ENCODE data around the gene RBPJ.
"Not testable (repeated sequence)": the region's sequence is repeated elsewhere in the genome, so short reads cannot be mapped to it uniquely, and the experiment has no call there.

The RBPJ gene

DNA sequence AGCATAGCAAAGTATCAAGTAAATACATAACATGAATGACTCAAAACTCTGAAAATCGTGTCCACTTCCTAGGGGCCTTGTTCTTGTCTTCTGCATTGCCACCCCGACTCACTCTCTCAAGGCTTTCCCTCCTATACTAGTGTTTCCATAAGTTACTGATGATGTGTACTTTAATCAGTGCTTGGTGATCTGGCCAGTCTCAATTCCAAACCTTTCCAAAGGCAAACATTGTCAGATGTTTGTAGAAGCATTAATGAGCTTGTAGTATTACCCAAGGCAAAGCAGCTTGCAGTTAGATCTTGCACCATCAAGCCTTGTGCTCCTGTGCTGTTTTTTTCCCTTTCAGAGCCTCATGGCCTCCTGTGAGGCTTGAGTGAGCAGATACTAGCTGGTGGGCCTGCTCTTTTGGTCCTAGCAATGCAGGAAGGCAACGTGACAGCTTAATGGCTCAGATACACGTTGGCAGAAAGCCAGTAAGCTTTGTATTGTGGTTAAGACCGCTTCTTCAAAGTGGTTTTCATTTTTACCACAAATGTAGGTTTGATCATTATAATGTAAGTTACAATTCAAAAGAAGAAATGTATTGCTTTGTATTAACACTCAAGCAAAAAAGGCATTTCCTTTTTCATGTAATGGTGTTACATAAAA, 51.8 kb downstream of the RBPJ start:
- DNase-seq (ENCODE audit: low read depth in 2 of 2), result no peak

DNA sequence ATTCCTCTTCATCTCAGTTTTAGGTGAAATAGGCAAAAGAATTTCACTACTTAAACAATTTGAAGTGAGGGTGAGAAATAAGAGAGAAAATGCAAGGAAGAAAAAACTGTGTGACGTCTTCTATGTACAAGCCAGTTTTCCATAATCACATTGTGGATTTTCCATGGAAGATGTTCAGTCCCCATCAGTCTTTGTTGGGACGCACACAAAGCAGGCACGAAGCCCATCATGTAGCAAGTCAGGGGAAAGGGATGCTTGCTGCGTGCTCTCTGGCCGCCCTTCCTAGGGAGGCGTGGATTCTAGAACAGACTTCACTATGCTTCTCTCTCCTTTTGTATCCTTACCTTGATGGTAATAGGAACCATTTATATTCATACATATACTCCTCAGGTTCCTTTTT, 54.7 kb downstream of the RBPJ start:
- no peak for DNase-seq (ENCODE audit: low read depth in 2 of 2)

DNA sequence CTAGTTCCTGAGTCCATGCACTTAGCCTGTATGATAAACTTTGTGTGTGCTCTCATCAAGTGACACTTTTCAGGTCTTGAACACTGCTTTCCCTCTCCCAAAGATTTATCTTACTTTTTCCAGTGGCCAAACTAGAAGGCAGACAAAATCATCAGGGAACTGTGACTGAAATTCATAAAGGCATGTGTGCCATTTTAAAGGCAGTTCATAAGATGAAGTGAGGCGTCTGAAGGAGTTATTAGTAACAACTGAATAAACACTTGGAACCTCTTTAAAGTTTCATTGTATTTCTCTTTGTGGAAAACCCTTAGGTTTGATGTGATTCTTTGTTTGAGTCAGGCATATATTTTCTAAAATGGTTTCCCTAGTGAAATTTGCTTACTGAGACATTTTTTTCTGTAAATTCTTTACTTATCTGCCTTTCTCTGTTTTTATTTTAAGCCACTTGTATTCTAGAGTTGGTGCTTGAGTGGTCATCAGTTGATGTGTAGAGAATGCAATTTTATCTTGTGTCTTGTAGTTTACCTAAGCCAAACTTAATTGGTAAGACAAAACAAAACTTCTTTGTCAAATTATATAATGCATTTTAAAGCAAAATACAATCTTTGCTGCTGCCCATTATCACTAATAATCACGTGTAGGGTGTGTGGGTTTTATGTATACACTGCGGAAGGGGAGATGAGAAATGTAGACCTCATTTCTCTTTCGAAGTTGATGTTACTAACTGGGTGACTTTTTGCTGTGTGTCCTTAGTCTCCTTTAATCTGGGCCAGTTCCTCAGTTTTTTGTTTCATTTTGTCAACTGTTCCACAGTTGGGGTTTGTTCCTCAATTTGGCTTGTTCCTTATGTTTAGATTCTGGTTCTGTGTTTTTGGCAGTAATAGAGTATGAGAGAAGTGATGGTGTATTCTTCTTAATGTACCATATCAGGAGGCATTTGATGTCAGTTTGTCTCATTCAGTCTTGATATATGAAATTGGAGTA, 56.8 kb downstream of the RBPJ start:
- DNase-seq (ENCODE audit: low read depth in 2 of 2), result no peak

DNA sequence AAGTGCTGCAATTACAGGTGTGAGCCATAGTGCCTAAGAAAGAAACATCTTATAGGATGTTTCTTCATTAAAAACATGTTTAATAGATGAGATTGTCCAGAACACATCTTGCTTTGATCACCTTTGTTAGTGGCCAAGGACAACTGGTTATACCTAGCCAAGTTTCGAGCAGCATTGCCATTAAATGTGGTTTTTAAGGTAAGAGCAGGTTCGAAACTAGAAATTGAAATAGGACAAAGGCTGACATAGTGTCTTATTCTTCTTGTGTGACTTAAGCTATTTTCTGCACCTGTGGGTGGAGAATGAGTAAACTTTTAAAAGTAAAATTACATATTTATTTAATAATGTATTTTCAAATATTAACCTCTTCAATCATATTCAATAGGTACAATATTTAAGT, 59.0 kb downstream of the RBPJ start:
- no peak for DNase-seq (ENCODE audit: low read depth in 2 of 2)

DNA sequence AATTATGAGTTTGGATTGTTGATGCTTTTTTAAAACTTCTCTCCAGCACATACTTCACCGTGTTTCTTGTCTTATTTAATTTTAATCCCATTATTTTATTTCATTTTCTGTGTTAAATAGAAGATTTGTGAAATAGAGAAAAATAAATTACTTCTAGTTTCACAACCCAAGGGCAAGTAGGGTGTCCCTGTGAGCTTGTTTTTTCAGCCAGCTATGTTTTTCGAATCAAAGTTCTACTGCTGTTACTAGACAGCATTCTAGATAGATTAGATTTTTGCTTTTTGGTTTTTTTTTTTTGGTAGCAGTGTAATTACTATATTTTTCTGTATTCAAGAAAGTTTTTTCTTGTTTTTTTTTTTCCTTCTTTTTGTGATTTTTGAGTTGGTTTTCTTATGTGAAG, 59.9 kb downstream of the RBPJ start:
- no peak for DNase-seq (ENCODE audit: low read depth in 2 of 2)

DNA sequence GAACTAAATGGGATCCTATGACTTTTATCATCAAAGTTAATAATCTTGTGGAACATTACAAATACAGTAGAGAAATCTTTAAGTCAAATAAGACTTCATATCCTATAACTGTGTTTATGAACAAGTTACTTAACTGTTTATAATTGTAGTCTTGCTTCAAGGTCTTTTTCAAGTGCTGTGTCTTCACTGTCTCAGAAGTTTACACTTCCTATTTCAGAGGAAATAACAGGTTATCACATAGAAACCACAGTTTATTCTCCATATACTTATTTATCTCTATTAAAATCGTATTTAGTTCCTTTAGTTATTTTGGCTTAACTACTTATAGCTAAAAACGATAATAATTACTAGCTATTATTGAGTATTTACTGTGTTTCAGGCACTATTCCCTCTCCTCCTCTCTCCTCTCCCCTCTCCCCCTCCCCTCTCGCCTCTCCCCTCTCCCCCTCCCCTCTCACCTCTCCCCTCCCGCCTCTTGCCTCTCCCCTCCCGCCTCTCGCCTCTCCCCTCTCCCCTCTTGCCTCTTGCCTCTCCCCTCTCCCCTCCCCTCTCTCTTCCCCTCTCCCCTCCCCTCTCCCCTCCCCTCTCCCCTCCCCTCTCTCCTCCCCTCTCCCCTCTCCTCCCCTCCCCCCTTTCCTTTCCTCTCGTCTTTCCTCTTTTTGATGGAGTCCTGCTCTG, 63.7 kb downstream of the RBPJ start:
- DNase-seq (ENCODE audit: low read depth in 2 of 2), result no peak

DNA sequence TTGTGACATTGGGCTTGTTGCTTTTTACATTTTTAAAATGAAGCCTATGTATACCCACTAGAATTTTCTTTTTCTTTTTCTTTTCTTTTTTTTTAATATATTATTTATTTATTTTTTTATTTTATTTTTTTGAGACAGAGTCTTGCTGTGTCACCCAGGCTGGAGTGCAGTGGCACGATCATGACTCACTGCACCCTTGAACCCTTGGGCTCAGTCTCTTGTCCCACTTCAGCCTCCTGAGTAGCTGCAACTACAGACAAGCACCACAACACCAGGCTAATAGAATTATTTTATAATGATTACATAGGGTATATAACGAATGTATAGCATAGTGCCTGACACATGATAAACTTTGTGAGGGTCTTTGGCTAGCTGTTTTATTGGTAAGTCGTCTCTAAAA, 64.9 kb downstream of the RBPJ start:
- DNase-seq (ENCODE audit: low read depth in 2 of 2), result no peak

DNA sequence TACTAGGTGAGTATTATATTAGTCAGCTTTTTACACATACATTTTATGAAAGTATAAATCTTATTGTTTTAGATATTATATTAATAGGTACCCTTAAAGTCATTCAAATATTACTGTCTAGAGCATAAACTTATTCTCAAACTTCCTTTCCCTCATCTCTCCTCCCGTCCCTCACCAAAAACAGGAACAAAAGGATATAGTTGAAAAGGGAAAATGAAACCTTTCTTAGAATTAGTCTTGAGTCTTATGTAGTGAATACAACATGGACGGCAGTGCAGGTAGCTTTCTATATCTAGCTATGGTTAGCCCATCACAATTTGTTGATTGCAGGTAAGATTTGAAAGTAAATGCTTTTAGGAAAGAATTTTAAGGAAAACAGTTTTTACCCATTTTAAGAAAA, 65.6 kb downstream of the RBPJ start:
- DNase-seq (ENCODE audit: low read depth in 2 of 2), result no peak

DNA sequence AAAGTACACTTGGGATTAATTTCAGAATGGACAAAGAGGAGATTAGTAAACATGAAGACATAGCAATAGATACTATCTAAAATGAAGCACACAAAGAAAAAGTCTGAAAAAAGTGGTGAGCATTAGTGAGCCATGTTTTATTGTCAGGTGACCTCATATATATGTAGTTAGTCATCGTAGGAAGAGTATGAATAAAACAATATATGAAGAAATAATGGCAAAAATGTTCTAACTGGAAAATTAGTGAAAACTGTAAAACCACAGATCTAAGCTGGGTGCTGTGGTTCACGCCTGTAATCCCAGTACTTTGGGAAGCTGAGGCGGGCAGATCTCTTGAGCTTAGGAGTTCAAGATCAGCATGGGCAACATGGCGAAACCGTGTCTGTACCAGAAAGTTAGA, 67.9 kb downstream of the RBPJ start:
- DNase-seq (ENCODE audit: low read depth in 2 of 2), result no peak

DNA sequence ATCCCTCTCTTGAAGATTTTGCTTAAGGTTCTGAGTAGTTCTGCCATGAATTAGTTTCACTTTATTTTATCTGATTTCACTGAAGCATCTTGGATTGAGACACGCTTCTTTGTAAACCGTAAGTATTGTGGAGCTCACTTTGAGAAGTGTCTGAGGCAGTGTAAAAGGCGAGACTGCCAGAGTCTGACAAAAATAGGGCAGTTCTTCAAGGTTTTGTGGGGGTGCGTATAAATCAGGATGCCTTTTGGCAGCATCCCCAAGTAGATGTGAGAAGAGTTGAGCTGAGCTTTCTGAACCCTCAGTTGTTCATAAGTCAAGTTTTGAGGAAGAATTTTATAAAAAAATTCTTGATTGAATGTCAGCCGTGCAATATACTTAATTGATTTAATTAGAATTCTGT, 76.3 kb downstream of the RBPJ start:
- no peak for DNase-seq (ENCODE audit: low read depth in 2 of 2)

DNA sequence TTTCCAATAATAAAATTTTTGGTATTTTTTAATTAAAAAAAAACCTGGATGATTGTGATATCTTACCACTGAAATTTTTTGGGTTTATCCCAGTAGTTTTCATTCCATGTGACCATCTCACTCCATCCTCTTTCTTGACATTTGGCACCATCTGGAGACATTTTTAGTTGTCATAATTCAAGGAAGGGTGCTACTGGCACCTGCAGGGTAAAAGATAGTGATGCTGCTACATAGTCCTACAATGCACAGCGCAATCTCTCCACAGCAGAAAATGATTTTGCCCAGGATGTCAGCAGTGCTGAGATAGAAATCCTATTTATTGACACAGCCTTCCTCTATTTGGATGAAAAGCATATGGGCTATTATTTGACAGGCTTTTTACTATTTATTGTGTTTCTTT, 79.3 kb downstream of the RBPJ start:
- no peak for DNase-seq (ENCODE audit: low read depth in 2 of 2)

DNA sequence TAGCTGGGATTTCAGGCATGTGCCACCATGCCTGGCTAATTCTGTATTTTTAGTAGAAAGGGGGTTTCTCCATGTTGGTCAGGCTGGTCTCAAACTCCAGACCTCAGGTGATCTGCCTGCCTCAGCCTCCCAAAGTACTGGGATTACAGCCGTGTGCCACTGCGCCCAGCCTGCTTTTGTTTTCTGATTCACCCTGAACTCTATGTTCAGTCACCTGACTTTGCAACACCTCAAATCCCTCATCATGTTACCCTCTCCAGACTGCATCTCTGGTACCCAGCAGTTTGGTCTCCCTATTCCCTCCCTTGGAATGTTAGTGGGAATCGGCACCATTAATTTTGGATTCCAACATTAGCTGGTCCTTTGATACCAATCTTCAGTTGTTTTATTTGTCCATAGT, 81.2 kb downstream of the RBPJ start:
- DNase-seq (ENCODE audit: low read depth in 2 of 2), result not testable (repeated sequence)

DNA sequence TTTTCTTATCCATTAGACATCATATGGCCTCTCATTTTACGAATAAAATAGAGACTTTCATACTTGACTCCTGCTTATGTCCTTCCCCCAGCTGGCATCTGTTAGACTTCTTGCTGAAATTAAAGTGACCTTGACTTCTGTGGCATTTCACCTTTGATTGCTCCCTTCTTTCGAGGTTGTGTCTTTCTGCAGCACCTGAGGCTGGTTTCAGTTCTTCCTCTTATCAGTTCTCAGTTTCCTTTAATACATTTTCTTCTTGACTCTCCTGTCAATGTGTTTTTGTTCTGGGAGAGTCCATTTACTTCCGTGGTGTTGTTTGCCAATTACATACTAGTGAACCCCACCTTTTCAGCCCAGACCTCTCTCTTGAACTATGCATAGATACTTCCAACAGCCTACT, 81.6 kb downstream of the RBPJ start:
- no peak for DNase-seq (ENCODE audit: low read depth in 2 of 2)

DNA sequence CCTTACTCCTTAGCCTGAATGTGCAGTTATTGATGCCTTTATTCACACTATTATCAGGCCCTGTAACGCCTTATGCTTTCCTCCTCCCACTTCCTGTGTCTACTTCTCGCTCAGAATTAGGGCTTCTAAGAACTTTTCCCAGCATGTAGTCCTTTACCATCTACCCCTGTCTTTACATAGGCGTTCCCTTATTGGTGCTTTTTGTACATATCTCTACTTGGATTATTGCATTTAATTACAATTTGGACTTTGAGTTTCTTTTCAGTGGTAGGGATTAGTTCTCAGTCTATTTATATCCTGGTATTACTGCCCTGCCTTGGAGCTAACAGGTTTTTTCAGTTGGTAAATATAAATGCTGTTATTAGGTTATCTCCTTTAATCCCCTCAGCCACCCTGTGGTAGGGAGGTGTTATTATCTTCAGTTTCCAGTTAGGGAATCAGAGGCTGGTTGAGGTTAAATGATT, 84.0 kb downstream of the RBPJ start:
- DNase-seq (ENCODE audit: low read depth in 2 of 2), result no peak

DNA sequence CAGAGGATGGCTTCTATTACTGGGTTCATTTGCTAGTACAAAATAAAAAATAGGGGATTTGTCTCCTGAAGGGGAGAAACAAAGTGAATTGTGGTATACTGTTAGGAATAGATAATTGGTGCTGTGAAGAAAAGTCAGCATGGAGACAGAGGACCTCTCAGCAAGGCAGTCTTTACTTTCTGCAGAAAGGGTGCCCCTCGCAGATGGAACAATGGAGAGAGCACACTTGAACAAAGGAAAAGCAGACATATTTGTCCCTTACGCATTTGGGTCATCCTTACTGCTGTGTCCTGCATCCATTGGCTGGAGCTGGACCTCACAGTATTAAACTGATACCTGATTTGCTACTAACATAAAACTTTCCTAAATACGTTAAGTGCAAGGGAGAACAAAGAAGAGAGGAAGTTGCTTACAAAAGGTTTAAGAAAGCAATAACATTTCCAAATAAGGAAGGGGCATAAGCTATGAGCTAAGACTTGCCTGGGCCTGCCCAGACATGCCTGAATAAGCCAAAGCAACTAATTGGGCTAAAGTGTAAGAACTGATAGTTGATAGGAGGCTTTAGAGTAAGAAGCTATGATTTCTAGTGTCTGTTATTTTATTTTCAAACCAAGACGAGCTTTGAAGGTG, 85.6 kb downstream of the RBPJ start:
- DNase-seq (ENCODE audit: low read depth in 2 of 2), result no peak

DNA sequence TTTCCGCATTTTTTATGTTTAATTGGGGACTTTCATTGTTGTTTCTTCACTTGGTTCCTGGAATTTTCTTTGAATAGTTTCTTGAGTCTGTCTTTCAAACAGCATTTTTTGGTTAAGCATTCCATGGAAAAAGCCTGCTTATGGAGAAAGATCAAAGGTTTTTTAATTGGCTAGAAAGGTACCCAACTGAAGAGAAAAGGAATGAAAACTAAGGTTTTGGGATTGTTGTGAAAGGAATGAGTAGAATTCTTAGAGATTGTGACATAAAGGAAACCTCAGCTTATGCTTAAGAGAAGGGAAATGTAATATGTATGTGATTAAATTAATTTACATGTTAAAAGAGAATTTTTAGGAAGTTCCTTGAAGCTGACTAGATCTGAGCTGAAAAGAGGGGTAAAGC, 86.7 kb downstream of the RBPJ start:
- no peak for DNase-seq (ENCODE audit: low read depth in 2 of 2)

DNA sequence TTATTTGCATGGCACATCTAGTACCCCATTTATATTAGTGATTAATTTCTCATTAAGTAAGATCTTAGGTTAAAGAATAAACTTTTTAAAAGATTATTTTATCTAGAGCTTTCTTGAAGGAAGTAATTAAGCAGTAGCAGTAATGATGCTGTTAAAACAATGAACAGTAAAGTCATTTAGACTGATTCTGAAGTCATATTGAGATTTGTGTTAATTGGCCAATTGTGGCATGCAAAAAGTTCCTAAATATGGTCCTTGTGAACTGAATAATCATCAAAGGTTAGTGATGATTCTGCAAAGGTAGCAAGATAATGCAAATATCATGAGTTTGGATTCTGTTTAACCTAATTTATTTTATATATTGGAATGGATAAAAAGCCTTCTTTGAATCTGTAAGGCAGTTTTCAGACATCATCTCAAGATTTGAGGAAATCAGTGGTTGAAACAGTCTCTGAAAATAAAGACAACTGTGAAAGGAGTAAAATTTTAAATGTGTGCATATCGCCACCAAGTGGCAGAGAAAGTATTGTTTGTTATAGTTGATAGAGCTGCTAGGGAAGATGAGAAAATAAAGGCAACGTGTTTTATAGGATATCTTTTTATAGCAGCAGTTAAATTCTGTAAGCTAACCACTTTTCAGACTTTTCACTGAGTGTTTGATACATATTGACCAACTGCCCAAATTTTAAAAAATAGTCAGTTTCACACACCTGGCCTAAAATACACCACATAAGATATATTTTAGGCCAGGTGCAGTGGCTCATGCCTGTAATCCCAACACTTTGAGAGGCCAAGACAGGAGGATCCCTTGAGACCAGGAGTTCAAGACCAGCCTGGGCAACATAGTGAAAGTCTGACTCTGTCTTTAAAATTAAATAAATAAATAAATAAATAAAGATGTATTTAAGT, 89.8 kb downstream of the RBPJ start:
- DNase-seq (ENCODE audit: low read depth in 2 of 2), result no peak

DNA sequence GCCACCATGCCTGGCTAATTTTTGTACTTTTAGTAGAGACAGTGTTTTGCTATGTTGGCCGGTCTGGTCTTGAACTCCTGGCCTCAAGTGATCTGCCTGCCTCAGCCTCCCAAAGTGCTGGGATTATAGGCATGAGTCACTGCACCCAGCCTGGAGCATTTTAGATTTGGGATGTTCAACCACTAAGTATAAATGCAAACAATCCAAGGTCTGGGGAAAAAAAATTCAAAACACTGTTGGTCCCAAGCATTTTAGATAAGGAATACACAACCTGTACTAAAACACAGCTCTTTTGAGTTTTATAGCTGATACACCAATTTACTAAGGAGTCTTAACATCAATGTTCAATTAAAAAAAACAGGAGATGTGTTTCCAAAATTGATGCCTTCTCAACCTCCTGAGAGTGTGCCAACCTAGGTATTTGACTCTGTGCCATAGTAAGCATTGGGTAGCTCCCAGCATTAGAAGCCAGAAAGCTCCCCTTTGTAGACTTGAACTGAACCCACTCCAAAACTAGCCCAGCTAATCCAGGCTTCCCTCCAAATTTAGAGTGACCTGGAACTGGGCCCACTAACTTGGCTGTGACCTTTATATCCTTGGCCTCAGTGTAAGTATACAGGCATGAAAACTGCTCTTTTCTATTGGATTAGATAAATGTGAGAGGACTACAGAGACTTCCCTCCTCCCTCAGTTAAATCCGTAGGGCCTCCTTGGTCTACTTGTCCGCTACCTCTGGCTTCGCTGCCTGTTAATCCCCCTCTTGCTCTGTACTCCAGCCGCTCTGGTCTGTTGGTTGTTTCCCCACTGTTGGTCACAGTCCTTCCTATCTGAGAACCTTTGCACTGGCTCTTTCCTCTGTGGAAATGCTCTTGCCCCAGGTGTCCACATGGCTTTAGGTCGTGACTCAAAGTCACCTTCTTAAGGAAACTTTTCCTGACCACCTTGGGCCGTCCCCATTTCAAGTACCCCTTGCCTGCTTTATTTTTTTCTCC, 91.9 kb downstream of the RBPJ start:
- DNase-seq (ENCODE audit: low read depth in 2 of 2), result no peak

DNA sequence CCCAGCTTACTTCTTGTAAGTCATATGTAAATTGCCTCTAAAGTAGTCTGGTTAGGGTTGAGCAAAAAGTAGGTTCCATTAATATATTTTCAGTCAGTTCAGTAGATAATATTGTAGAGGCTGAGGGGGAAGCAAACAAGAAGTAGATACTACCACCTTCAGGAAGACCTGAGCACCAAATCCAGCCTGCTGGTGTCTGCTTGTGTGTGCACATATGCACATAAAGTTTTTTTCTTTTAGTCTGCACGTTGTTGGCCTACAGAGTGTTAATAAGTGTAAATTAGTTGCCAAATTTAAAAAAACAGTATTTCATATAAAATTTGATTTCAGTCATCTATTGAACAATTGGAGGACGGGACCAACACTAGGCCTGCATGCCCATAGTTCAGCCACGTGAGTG, 92.8 kb downstream of the RBPJ start:
- DNase-seq (ENCODE audit: low read depth in 2 of 2), result no peak

DNA sequence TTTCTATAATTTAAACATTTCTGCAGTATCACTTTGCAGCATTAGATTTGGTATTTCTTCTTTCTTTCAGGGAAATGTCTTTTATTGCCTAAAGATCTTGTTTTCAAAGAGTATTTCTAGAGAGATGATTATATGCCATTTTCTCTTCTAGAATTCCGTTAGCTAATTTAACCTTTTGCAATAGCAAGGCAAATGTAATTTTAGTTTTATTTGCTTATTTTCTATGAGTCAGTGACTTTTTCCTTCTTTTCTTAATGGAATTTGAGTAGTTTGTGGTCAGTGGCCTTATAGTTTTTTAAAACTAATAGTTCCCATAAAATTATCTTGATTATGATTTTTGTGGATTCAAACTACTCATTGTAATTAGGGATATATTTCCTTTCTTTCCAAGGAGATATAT, 97.3 kb downstream of the RBPJ start:
- DNase-seq (ENCODE audit: low read depth in 2 of 2), result no peak
